CD14-positive monocyte (primary cell): ENCODE data around the gene NTM. TPM values are rescaled to one million over a fixed set of nuclear protein-coding genes. Genes with fewer than 3 reads are reported as not detected.

Experiments
- DNase-seq, 3 donors: peaks; one replicate each; pipeline ENCODE4 v3.0.0-alpha.2; 2011 to 2022
- H2AFZ ChIP-seq: 2 replicates; pipeline ENCODE4 v1.6.0; 2012; ENCODE audit warnings: mild to moderate bottlenecking, low read depth, low read length, inconsistent platforms; ENCODE audit not compliant: insufficient read depth, poor library complexity, severe bottlenecking
- H3K27ac ChIP-seq, 2 donors: 1 replicate in 1 of 2; 2 replicates in 1 of 2; pipeline ENCODE4 v1.5.1; 2012 to 2013; ENCODE audit warnings: low read length in 2 of 2, control low read depth in 1 of 2, inconsistent platforms in 1 of 2, low read depth in 1 of 2, mild to moderate bottlenecking in 1 of 2
- H3K27me3 ChIP-seq, 2 donors: one replicate each; pipeline versions ENCODE4 v1.6.0 to v1.6.1; 2011 to 2013; ENCODE audit warnings: low read length in 2 of 2; ENCODE audit not compliant: control insufficient read depth in 2 of 2, insufficient read depth in 2 of 2
- H3K36me3 ChIP-seq, 2 donors: replicated peaks in 1 of 2; 1 replicate in 1 of 2; 2 replicates in 1 of 2; pipeline versions ENCODE4 v1.5.1 to v1.6.1; 2012 to 2013; ENCODE audit warnings: low read length in 2 of 2, control low read depth in 1 of 2, inconsistent platforms in 1 of 2, mild to moderate bottlenecking in 1 of 2; ENCODE audit not compliant: insufficient read depth in 2 of 2, control insufficient read depth in 1 of 2
- H3K4me1 ChIP-seq, 2 donors: 1 replicate in 1 of 2; 2 replicates in 1 of 2; pipeline versions ENCODE4 v1.5.1 to v1.6.1; 2012 to 2013; ENCODE audit warnings: low read length in 2 of 2, control low read depth in 1 of 2, inconsistent platforms in 1 of 2, mild to moderate bottlenecking in 1 of 2, moderate library complexity in 1 of 2; ENCODE audit not compliant: insufficient read depth in 2 of 2, control insufficient read depth in 1 of 2
- H3K4me2 ChIP-seq: replicated peaks from 2 replicates; pipeline ENCODE3; 2012; ENCODE audit warnings: low read length, moderate library complexity, mild to moderate bottlenecking; ENCODE audit not compliant: poor library complexity, severe bottlenecking; ENCODE audit errors: extremely low read depth
- H3K4me3 ChIP-seq, 3 experiments: fragments of 200-600 bp in 1 of 3; sonication (generic) in 1 of 3; replicated peaks in 1 of 3; 1 replicate in 2 of 3; 2 replicates in 1 of 3; pipeline ENCODE4 v1.5.1; 2011 to 2013; ENCODE audit warnings: low read length in 3 of 3, mild to moderate bottlenecking in 3 of 3, control low read depth in 2 of 3, low read depth in 2 of 3, inconsistent platforms in 1 of 3, moderate library complexity in 1 of 3
- H3K79me2 ChIP-seq: 2 replicates; pipeline ENCODE4 v1.6.0; 2012; ENCODE audit warnings: mild to moderate bottlenecking, control low read depth, inconsistent platforms, low read length, moderate library complexity; ENCODE audit not compliant: insufficient read depth
- H3K9ac ChIP-seq: 2 replicates; pipeline ENCODE4 v1.6.0; 2017; ENCODE audit warnings: low read length, mild to moderate bottlenecking; ENCODE audit not compliant: insufficient read depth, poor library complexity, severe bottlenecking
- H3K9me3 ChIP-seq, 2 donors: replicated peaks in 1 of 2; 1 replicate in 1 of 2; 2 replicates in 1 of 2; pipeline versions ENCODE4 v1.5.1 to v1.6.1; 2012 to 2013; ENCODE audit warnings: low read length in 2 of 2, control low read depth in 1 of 2; ENCODE audit not compliant: control insufficient read depth in 1 of 2, insufficient read depth in 1 of 2
- H4K20me1 ChIP-seq: 2 replicates; pipeline ENCODE4 v1.6.0; 2012; ENCODE audit warnings: mild to moderate bottlenecking, low read length, control low read depth, moderate library complexity; ENCODE audit not compliant: insufficient read depth
- H3K27ac Mint-ChIP-seq, 7 donors: one replicate each; pipeline ENCODE4 v1.8.0; 2020; ENCODE audit warnings: mild to moderate bottlenecking in 7 of 7, mixed read lengths in 7 of 7, moderate library complexity in 6 of 7, inconsistent platforms in 2 of 7
- H3K27me3 Mint-ChIP-seq, 3 donors: one replicate each; pipeline ENCODE4 v1.8.0; 2021 to 2022; ENCODE audit warnings: low read depth in 3 of 3, mild to moderate bottlenecking in 3 of 3, mixed read lengths in 3 of 3, moderate library complexity in 3 of 3, inconsistent platforms in 1 of 3
- H3K36me3 Mint-ChIP-seq, 2 donors: one replicate each; pipeline ENCODE4 v1.8.0; 2020; ENCODE audit warnings: mixed read lengths in 2 of 2, inconsistent platforms in 1 of 2, mild to moderate bottlenecking in 1 of 2
- H3K4me1 Mint-ChIP-seq: one replicate; pipeline ENCODE4 v1.8.0; 2020; ENCODE audit warnings: mild to moderate bottlenecking, mixed read lengths
- H3K4me3 Mint-ChIP-seq, 2 donors: one replicate each; pipeline ENCODE4 v1.8.0; 2020; ENCODE audit warnings: mild to moderate bottlenecking in 2 of 2, mixed read lengths in 2 of 2, moderate library complexity in 1 of 2
- H3K9me3 Mint-ChIP-seq, 7 donors: one replicate each; pipeline ENCODE4 v1.8.0; 2020 to 2022; ENCODE audit warnings: mixed read lengths in 7 of 7, mild to moderate bottlenecking in 6 of 7, moderate library complexity in 6 of 7, inconsistent platforms in 2 of 7
- CTCF ChIP-seq: fragments of 200-600 bp; IDR thresholded peaks from one replicate; pipeline ENCODE4 v1.8.0; 2022; ENCODE audit warnings: antibody characterized with exemption, mild to moderate bottlenecking
- WGBS: methylation state at CpG from one replicate; pipeline ENCODE4 v1.1.5; 2013; ENCODE audit warnings: missing lambda C conversion rate; ENCODE audit not compliant: insufficient coverage; 5-methylcytosine and 5-hydroxymethylcytosine counted together
- intact Hi-C, 2 donors: fragments of 100-400 bp; cut with micrococcal nuclease; formaldehyde crosslinking; loops; one replicate each; pipeline versions ENCODE4 v1.15.0 to v1.15.1; 2023
- polyA plus RNA-seq, 3 donors: library from polyadenylated mRNA; depleted of rRNA in 1 of 3; unstranded in 2 of 3; stranded (reverse) in 1 of 3; fragments of 300-500 nt in 2 of 3; fragments of >200 nt in 1 of 3; fragmentation: Illumina TruSeq in 2 of 3; gene quantifications; 1 replicate in 2 of 3; 2 replicates in 1 of 3; pipeline ENCODE4 v1.2.3, GENCODE V29; 2012 to 2021

Gene NTM
- polyA plus RNA-seq, 3 donors = not detected

GRCh38 chr11:131684111-131685060 lies 314.0 kb downstream of the NTM start:
- Mint-ChIP-seq H3K9me3 (no peaks in the 10 kb centered on the region), H3K27me3 (peaks cover 3 to 11% (median 5%) of the 10 kb centered on the region in 3 donors), H3K36me3 (no peaks in the 10 kb centered on the region), H3K27ac (no peak overlapping the region), H3K4me1 (no peaks in the 10 kb centered on the region), H3K4me3 (no peak overlapping the region)
- Histone ChIP-seq H3K9ac (no peak overlapping the region), H3K27ac (no peak overlapping the region), H3K79me2 (no peaks in the 10 kb centered on the region), H3K4me1 (no peaks in the 10 kb centered on the region), H2AFZ (no peak overlapping the region), H3K9me3 (no peaks in the 10 kb centered on the region), H3K27me3 (no peaks in the 10 kb centered on the region), H3K4me3 (no peak overlapping the region), H3K36me3 (no peaks in the 10 kb centered on the region), H3K4me2 (no peak overlapping the region), H4K20me1 (no peaks in the 10 kb centered on the region)
- DNase-seq = no peak
- intact Hi-C loops = no loop called here
- WGBS = 82% methylated on average over 8 of the region's 15 CpGs
- TF ChIP-seq CTCF = no peak

- Mint-ChIP-seq H3K4me3 (no peak overlapping the region), H3K27me3 (peaks cover 5 to 11% (median 9%) of the 10 kb centered on the region in 3 donors), H3K9me3 (no peaks in the 10 kb centered on the region), H3K4me1 (no peaks in the 10 kb centered on the region), H3K36me3 (no peaks in the 10 kb centered on the region), H3K27ac (peak overlapping the region in 2 of 7 donors; percentile 50 to 51)
- Histone ChIP-seq H3K4me3 (no peak overlapping the region), H3K4me2 (no peak overlapping the region), H3K4me1 (no peaks in the 10 kb centered on the region), H3K9ac (no peak overlapping the region), H3K27me3 (no peaks in the 10 kb centered on the region), H2AFZ (no peak overlapping the region), H4K20me1 (no peaks in the 10 kb centered on the region), H3K27ac (no peak overlapping the region), H3K9me3 (no peaks in the 10 kb centered on the region), H3K79me2 (no peaks in the 10 kb centered on the region), H3K36me3 (no peaks in the 10 kb centered on the region)
- intact Hi-C loops = no loop called here
- 89% methylated on average over 6 of the region's 6 CpGs for WGBS
- no peak for DNase-seq
- TF ChIP-seq CTCF = no peak
Observed at GRCh38 chr11:131685206-131685605, 314.8 kb downstream of the NTM start.
